ENCODE results near the gene MS4A10. TPM values are rescaled to one million over a fixed set of nuclear protein-coding genes. Genes with fewer than 3 reads are reported as not detected.

MS4A10 gene
- total and polyA plus RNA-seq, 2 experiments from 2014 or later = 0.21 to 0.47 TPM

DNA sequence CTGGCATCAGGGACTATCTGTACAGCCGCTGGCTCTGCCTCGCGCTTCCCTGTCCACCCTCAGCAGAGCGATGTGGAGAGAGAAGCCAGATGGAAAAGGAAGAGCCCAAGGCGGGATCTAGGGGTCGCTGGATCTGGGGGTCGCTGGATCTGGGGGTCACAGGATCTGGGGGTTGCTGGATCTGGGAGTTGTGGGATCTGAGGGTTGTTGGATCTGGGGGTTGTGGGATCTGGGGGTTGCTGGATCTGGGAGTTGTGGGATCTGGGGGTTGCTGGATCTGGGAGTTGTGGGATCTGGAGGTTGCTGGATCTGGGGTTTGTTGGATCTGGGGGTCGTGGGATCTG lies 2.0 kb upstream of the MS4A10 start:
- Histone ChIP-seq H3K27me3 (no peaks in the 10 kb centered on the region), H3K4me3 (no peak overlapping the region), H4K20me1 (ENCODE audit: insufficient read depth, poor library complexity, severe bottlenecking) (no peaks in the 10 kb centered on the region), H3K27ac (no peak overlapping the region), H3K4me1 (ENCODE audit: insufficient read depth) (peaks cover 5% of the 10 kb centered on the region), H3K4me2 (no peak overlapping the region), H3K9me3 (ENCODE audit: low read depth) (no peaks in the 10 kb centered on the region), H2AFZ (no peak overlapping the region), H3K79me2 (no peaks in the 10 kb centered on the region), H3K36me3 (replicated peaks; ENCODE audit: insufficient read depth, low read depth) (no peaks in the 10 kb centered on the region), H3K9me2 (replicated peaks; ENCODE audit: insufficient read depth) (no peaks in the 10 kb centered on the region)
- no peak for DNase-seq (ENCODE audit: low spot score)
- TF ChIP-seq EZH2phosphoT487 (IDR thresholded peaks at IDR 0.05; ENCODE audit: low read depth, severe bottlenecking, unreplicated experiment) = no peak
- TF ChIP-seq CTCF (IDR thresholded peaks at IDR 0.05; ENCODE audit: poor library complexity) = no peak
- TF ChIP-seq EZH2 (IDR thresholded peaks at IDR 0.05; ENCODE audit: borderline replicate concordance) = no peak
- 95% methylated on average over 7 of the region's 8 CpGs for WGBS (ENCODE audit: low lambda C conversion rate, missing lambda C conversion rate)

DNA sequence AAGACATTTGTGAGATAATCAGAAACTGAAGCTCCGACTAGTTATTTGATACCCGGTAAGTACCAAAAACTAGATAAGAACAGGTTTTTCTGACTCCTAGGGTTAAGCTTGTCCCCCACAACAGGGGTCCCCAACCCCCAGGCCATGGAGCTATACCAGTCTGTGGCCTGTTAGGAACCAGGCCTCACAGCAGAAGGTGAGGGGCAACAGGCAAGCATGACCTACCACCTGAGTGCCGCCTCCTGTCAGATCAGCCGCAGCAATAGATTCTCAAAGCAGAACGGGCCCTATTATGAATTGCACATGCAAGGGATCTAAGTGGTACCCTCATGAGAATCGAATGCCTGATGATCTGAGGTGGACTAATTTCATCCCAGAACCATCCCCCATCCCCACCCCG lies 1.2 kb upstream of the MS4A10 start:
- no peak for TF ChIP-seq CTCF (IDR thresholded peaks at IDR 0.05; ENCODE audit: poor library complexity)
- TF ChIP-seq EZH2 (IDR thresholded peaks at IDR 0.05; ENCODE audit: borderline replicate concordance) = no peak
- no peak for TF ChIP-seq EZH2phosphoT487 (IDR thresholded peaks at IDR 0.05; ENCODE audit: low read depth, severe bottlenecking, unreplicated experiment)
- Histone ChIP-seq H3K27ac (no peak overlapping the region), H3K4me1 (ENCODE audit: insufficient read depth) (peaks cover 5% of the 10 kb centered on the region)

GRCh38 chr11:60785806-60786361 lies 751 bp downstream of the MS4A10 start:
- H3K27me3 ChIP-seq = no peaks in the 10 kb centered on the region
- H3K4me1 ChIP-seq (ENCODE audit: insufficient read depth) = peaks cover 5% of the 10 kb centered on the region
- H3K4me2 ChIP-seq = no peak overlapping the region
- no peaks in the 10 kb centered on the region for H4K20me1 ChIP-seq (ENCODE audit: insufficient read depth, poor library complexity, severe bottlenecking)
- WGBS (ENCODE audit: low lambda C conversion rate, missing lambda C conversion rate) = 61% methylated on average over 8 of the region's 8 CpGs
- no peaks in the 10 kb centered on the region for H3K9me2 ChIP-seq (replicated peaks; ENCODE audit: insufficient read depth)
- no peak overlapping the region for H3K27ac ChIP-seq
- H3K9me3 ChIP-seq (ENCODE audit: low read depth) = no peaks in the 10 kb centered on the region
- no peak overlapping the region for H2AFZ ChIP-seq
- H3K79me2 ChIP-seq = no peaks in the 10 kb centered on the region
- H3K4me3 ChIP-seq = no peak overlapping the region
- H3K36me3 ChIP-seq (replicated peaks; ENCODE audit: insufficient read depth, low read depth) = no peaks in the 10 kb centered on the region
- TF ChIP-seq EZH2 (IDR thresholded peaks at IDR 0.05; ENCODE audit: borderline replicate concordance) (no peak), CTCF (IDR thresholded peaks at IDR 0.05; ENCODE audit: poor library complexity) (no peak), EZH2phosphoT487 (IDR thresholded peaks at IDR 0.05; ENCODE audit: low read depth, severe bottlenecking, unreplicated experiment) (no peak)
- DNase-seq (ENCODE audit: low spot score) = no peak

More for the DNA sequence above, 1.2 kb upstream of the MS4A10 start:
- H3K36me3 ChIP-seq (replicated peaks; ENCODE audit: insufficient read depth, low read depth) = no peaks in the 10 kb centered on the region
- WGBS (ENCODE audit: low lambda C conversion rate, missing lambda C conversion rate) = 92% methylated on average over 7 of the region's 7 CpGs
- no peaks in the 10 kb centered on the region for H3K9me2 ChIP-seq (replicated peaks; ENCODE audit: insufficient read depth)
- no peaks in the 10 kb centered on the region for H3K79me2 ChIP-seq
- H3K4me3 ChIP-seq = no peak overlapping the region
- no peak overlapping the region for H2AFZ ChIP-seq
- no peaks in the 10 kb centered on the region for H4K20me1 ChIP-seq (ENCODE audit: insufficient read depth, poor library complexity, severe bottlenecking)
- H3K27me3 ChIP-seq = no peaks in the 10 kb centered on the region
- H3K4me2 ChIP-seq = no peak overlapping the region
- DNase-seq (ENCODE audit: low spot score) = no peak
- no peaks in the 10 kb centered on the region for H3K9me3 ChIP-seq (ENCODE audit: low read depth)
